GM18508 (cell line): Measurements from ENCODE around the gene TBC1D14.

Experiments used
- ATAC-seq: cut with Tn5 transposase; IDR thresholded peaks from one replicate; pipeline ENCODE4 v1.9.1; 2021; ENCODE audit warnings: moderate number of reproducible peaks; ENCODE audit not compliant: insufficient read depth, unreplicated experiment

The TBC1D14 gene

DNA sequence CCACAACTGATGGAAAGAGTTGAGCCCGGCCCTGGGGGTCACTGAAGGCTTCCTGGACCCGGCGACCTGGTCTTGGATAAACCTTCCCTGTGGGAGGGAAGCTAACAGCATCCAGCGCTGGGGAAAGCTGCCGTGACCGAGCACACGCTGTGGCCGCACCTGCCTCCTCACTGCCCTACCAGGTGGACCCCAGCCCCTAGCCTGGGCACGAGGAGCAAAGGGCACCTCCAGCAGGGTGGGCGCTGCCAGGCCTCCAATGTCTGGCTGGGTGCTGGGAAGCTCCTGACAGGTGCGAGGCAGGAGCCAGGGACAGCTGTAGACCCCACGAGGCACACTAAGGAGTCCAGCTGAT is 141.5 kb downstream of the TBC1D14 start:
- no peak for ATAC-seq

DNA sequence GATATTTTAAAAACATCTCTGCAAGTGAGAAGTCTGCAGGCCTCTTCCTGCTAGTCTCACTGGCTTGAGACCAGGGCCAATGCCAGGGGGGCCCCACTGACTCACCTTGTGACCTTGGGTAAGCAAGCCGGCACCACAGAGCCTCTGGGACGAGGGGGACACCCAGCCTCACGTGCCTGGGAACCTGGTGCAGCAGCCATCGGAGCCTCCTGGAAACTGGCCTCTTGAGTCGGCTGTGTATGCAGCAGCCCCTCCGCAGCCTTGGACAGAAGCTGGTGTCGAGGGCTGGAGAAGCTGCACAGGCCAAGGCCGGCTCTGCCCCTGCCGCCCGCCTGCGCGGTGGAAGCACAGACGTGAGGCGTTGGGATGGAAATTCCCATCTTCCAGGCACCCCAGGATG is 142.3 kb downstream of the TBC1D14 start:
- ATAC-seq: no peak

DNA sequence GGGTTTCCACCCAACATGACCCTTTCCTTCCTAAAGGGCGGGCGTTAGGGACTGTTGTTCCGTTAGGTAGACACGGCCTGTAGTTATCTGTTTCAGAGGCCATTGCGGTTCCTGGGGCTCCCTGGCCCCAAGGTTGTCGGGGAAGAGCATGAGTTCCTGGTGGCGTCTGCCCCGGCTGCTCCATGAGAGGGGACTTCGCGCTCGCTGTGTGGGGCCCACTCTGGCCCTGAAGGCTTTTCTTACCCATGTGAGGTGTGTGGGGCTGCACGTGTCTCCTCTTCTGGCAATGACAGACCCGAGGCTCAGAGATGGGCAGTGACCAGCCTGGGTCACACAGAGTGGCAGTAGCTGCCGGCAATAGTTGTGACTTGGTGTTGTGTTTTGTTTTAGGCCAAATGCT is 142.7 kb downstream of the TBC1D14 start:
- ATAC-seq: no peak

DNA sequence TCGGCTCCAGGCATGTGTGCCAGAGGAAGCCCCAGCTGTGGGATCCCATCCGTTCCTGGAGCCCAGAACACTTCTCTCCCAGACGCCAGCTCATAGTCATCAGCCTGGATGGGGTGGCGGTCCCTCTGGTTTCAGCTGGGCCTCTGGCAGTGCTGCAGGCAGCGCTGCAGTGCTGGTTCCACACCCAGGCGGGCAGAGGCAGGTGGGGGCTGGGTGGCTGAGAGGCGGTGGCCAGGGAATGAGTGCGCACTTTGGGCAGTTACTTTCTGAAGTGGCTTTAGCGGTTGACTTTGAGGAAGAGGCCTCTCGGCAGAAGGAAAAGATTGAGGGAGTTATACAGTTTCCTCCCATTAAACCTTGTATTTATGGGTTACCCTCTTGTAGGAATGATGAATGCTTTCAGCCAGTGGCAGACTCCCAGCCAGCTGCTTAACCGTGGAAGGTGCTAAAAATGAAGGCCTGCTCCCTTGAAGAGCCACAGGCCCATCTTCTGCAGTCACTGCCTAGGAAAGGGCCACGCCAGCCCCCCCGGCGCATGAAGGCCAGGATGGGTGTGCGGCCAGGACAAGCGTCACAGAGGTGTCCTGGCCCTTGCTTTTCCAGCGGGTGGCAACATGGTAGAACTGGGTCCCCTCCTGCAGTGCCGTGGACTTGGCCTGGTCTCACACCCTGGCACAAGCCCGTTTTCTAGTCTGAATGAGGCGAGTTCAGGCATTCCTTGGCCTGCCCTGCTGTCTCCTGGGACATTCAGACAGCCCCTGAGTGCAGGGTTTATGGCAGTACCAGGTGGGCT is 143.5 kb downstream of the TBC1D14 start:
- no peak for ATAC-seq

DNA sequence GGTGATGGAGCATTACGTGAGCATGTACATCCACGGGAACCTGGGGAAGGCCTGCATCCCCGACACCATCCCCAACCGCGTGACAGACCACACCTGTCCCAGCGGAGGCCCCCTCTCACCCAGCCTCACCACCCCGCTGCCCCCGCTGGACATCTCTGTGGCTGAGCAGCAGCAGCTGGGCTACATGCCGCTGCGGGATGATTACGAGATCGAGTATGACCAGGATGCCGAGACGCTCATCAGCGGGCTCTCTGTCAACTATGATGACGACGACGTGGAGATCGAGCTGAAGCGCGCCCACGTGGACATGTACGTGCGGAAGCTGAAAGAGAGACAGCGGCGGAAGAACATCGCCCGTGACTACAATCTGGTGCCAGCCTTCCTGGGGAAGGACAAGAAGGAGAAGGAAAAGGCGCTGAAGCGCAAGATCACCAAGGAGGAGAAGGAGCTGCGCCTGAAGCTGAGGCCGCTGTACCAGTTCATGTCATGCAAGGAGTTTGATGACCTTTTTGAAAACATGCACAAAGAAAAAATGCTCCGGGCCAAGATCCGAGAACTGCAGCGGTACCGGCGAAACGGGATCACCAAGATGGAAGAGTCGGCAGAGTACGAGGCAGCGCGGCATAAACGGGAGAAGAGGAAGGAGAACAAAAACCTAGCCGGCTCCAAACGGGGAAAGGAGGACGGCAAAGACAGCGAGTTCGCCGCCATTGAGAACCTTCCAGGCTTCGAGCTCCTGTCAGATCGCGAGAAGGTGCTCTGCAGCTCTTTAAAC is 144.7 kb downstream of the TBC1D14 start:
- no peak for ATAC-seq

DNA sequence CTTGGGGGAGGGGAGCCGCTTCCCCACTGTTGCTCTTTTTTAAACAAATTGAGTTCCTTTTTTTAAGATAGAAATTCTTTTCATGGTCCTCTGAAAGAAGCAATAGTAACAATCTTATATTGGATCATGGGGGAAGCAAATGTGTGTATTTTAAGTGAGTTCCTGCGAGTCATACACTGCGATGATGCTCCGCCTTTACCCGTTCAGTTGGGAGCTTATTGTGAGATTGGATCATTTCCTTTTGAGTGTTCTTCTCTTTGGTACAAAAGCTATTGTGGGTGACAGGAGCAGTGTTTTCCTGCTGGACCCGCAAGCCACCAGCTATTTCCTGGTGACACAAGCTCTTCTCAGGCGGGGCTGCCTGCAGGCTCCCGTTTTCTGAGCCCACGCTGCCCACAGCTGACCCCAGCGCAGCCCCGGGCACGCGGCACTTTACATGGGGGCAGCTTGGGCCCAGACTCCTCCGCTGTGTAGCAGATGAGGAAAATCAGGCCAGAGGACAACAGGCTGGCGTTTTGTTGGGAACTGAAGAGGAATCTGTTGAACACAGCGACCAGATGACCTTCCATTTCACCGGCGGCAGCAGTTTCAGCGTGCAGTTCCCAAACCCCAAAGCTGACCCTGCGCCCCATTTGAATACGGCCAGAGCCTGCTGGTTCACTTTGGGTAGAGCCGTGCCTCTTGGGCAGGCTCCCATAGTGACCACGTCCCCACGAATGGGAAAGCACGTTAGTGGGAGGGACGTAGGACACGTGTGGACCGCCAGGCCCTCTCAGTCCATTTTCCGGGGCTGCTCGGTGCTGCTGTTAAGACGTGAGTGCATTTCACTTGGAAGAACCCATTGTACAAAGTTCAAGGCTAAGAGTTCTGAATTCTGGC is 145.7 kb downstream of the TBC1D14 start:
- no peak for ATAC-seq

DNA sequence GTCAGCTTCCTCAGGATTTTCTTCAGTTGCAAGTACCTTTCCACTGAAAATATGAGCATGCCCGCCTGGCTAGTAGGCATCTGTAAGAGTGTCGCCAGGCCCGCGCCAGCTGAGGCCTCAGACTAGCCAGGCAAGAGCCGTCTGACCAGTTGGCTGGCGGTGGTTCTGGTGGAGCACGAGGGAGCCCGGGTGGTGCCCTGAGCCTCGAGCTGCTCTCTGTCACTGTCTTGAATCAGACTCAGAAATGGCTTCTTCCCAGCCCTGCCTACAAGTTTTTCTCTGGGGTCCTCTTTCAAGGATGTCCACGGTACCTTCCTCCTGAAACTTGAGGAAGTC is 146.3 kb downstream of the TBC1D14 start:
- ATAC-seq: no peak

DNA sequence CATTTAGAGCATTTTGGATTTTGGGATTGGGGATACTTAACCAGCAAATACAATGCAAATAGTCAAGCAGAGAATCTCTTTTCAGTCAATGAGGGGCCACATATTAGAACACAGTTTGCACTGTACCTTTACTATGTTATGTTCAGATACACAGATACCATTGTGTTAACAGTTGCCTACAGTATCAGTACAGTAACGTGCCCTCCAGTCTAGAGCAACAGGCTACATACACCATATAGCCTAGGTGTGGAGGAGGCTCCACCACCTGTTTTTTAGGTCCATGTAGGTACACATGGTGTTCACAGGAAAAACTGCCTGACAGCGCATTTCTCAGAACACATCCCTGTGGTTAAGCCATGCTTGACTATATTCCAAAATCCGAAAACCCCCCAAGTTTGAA is 149.2 kb downstream of the TBC1D14 start:
- ATAC-seq: no peak

DNA sequence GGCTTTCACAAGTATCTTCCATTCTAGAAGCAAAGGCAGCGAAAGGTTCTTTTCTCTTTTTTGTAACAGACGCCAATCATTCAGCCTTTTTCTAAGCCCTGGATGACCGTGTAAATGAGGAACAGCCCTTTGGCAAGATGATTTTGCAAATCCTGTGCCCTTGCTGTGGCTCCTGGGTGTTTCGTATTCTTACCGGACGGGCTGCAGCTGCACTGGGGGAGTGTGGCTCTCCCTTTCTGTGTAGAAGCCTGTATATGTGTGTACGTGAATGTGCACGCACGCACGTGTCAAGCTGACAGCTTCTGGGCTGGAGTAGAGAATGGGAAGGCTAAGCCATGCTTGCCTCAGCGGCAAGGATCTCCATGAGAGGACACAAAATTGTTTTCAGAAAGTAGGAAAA is 150.0 kb downstream of the TBC1D14 start:
- no peak for ATAC-seq

DNA sequence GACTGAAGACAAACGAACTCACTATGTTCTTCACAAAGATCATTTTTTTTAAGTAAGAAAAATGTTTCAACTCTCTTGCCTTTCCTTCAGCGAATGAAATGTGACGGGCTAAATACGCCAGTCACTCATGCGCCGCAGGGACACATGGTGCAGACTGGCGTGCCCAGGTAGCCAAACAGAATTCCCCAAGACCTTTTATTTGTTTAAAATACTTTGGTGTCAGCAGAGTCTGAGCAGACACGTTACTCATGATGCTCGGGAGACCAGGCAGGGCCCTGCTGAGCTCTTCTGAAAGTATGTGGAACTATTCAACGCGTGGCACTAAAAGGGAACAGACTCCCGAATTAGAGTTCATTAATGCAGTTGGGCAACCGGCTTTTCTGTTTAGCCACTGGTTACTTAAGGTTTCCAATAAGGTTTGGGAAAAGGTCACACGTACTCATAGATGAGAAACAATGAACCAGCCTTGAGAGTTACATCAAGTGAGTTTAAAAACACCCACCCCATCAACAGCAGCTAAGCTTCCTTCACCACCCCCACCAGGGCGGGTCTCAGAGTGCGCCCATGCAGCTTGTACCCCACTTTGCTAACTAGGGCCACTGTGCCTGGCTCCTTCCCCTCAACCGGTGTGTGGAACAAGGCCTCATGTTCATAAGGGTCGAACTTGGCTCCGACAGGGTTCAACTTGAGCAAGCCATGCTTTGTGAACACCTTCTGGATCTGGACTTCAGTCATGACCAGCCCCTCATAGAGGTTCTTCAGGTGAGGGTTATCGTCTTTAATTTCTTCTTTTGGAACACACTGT is 150.9 kb downstream of the TBC1D14 start:
- ATAC-seq: no peak

DNA sequence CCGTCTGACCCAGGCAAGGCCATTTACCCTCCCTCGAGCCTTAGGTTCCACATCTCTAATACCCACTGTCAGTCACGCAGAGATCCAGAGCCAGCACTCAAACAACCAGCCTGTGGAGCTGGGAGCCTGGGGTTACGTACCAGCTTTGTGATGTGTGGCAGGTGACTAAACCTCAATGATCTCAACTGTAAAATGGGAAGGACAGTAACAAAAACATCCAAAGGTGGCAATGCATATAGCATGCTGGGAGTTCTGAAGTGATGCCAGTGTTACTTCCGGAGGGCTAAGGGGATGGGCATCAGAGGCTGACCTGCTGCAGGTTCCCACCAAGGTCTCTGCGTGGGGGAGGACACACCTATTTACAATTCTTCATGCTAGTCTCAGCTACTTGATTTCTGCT is 152.2 kb downstream of the TBC1D14 start:
- ATAC-seq: no peak

DNA sequence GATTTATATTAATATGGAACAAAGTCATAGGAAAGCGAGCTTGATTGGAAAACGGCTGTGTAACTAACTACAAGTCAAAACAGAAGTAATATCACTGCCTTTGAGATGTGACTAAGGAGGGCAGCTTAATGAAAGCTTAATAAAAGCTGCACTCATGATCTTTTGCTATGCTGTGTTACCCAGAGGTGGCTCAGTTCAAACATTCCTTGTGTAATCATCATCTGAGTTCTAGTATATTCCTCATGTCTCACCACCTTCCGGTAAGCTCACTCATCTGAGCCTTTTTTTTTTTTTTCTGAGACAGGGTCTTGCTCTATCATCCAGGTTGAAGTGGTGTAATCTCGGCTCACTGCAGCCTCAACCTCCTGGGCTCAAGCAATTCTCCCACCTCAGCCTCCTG is 153.2 kb downstream of the TBC1D14 start:
- ATAC-seq: no peak

DNA sequence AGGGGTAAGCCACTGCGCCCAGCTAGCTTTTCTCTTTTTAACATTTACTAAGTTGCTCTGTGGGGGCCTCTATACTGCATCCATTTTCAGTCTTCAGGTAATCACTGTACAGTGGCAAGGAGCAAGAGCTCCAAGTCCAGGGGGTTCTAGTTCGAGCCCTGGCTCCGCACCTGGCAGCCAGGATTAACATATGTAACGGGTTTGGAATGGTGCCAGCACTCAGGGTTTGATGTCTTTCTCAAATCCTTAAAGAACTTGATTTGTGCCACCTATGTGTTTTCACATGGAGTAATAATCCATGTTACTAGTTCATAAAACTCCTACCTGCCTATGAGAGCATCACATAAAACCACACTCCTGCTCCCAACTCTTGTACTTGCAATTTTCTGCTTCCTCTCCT is 153.7 kb downstream of the TBC1D14 start:
- ATAC-seq: no peak

DNA sequence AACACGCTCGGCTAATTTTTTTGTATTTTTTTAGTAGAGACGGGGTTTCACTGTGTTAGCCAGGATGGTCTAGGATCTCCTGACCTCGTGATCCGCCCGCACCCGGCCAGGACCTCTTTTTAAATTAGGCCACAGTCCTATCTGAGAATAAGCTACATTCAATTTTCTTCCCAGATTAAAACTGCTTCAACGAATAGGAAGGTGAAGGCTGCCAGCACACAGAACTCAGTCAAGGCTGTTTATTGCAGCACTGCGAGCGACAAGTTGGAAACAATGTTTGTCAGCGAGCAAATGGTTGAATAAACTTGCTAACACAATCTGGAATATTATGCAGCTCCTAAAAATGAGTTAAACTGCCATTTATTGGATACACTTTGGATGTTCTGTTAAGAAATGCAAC is 156.4 kb downstream of the TBC1D14 start:
- no peak for ATAC-seq

DNA sequence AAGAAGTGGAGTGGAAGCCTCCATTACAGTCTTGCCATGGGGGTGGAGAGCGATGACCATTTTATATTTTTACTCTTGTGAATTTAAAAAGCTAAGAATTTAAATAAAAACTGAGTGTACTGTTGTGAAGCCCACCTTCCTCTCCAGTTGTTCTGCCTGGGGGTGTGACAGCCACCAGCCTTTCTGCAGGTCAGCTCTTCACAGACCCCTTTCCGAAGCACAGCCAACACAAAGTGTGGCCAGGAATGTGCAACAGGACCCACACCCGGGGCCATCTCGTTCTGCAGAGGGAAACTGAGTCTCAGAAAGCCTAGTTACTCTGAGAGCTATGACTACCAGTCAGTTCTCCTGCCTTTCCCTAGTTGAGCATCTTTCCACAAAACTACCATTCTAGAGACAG is 156.9 kb downstream of the TBC1D14 start:
- no peak for ATAC-seq

DNA sequence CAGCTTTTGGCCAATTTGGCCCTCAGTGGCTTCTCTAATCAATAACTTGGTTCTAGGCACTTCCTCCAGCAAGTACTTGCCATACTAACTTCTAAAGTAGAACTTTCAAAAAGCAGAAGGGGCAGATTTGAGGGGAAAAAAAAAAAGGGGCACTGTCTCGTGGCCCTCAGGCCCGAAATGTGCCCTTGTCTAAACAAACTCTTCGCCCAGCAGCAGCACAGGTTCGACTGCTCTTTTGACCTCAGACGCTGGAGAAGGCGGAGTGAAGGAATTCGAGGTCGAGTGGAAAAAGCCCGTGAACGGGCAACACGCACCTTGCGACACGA is 157.5 kb downstream of the TBC1D14 start:
- ATAC-seq: no peak

DNA sequence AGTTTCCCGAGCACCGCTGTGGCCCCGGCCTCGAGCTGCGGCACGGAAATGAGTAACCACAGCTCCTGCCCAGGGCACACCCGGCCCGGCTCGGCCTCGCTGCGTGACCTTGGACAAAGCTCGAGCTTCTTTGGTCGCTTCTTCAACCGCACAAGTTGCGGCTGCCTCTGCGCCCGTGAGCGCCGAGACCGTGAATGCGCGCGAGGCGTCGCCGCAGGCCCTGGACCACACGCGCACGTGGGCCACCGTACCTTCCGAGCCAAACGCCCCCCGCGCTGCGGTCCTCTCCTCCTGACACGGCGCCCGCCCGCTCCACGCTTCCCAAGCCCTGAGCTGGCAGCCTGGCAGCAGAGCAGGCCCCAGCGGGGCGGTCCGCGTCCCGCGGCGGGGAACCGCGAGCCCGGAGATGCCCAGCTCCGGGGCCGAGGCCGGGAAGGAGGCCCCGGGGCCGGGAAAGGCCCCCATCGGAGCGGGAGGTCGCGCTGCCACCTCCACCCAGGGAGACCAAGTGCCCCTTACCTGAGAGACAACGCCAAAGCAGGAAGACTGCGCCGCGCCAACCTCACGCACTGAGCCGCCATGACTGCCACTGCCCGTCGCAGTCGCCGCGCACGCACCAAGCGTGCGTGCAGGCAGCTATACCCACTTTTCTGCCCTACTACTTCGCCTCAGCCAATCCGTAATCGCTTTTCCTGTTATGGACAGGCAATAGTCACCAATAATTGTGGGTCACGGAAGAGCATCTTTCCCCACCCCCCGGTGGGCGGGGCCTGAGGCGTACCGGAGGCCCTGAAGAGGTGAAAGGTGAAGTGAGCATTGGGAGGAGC is 158.0 kb downstream of the TBC1D14 start, which contains the start of gene GRPEL1:
Gene GRPEL1, minus strand, starts transcription at position 613 of the 827 bp plus-strand sequence. Its CDS starts 32 bp downstream, at position 581.
- peak; percentile 85 for ATAC-seq

DNA sequence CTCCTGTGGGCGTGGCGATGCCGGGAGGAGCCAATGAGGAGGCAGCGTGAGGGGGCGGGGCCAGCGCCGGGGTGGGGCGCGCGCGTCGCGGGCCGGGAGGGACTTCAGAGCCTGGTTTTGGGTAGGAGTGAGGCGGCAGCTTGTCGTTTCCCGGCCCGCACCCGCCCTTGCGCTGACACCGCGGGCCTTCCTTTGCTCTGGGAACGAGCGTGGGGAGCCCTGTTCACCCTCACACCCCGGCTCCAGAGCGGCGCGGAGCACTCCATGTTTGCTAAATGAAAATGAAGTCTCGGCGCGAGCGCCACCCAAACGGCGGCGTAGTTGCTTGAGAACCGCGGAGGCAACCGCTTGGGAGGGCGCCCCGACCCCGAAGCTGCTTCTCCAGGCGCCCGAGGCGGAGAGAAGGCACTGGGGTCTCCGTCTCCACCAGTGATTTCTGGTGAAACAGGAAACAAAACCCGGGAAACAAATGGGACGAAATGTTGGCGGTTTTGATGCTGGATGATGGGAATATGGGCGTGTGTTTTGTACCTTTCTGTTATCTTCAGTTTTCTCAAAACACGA is 158.7 kb downstream of the TBC1D14 start:
- peak; percentile 2 for ATAC-seq

DNA sequence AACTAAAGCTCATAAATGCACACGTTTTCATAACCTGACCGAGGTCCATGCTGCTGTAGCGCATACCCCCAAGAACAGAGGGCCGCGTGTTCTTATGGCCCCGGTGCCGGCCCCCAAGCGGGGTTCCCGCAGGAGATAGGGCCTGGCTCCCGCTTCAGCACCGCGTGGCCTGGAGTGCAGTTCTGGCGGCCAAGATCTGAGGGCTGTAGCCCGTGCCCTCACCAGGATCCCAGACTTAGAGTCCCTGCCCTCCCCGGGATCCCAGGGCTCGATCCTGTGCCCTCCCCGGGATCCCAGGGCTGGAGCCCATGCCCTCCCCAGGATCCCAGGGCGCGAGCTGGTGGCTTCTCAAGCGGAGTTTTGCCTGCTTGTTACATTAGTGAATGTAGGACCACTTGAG is 159.3 kb downstream of the TBC1D14 start:
- no peak for ATAC-seq
